ENCODE results near the gene MAP3K14. TPM values are rescaled to one million over a fixed set of nuclear protein-coding genes. Genes with fewer than 3 reads are reported as not detected.

Gene MAP3K14
- total and polyA plus RNA-seq, 10 of the 15 experiments (the other 5 are each of a cell fraction or from before 2014, with no cell fraction given): 2.1 to 33.3 (median 19.7) TPM

- no peak for TF ChIP-seq ZBTB40 (IDR thresholded peaks at IDR 0.05; ENCODE audit: borderline replicate concordance)
- peak; percentile 92 to 97 (median 94) for TF ChIP-seq CTCF (IDR thresholded peaks at IDR 0.05 in 2 of 3, conservative IDR thresholded peaks at IDR 0.05 in 1 of 3; ENCODE audit: control insufficient read depth in 2 of 3, extremely low read depth in 1 of 3, insufficient read depth in 1 of 3, low read depth in 3 of 3, low read length in 3 of 3)
- no peak for TF ChIP-seq TCF3 (IDR thresholded peaks at IDR 0.05; ENCODE audit: borderline replicate concordance, insufficient read depth, low read depth, low read length)
- no peak for TF ChIP-seq NR2C2 (IDR thresholded peaks at IDR 0.05; ENCODE audit: borderline replicate concordance, control insufficient read depth, insufficient read length, low read depth)
- no peak for TF ChIP-seq HDGF (IDR thresholded peaks at IDR 0.05)
- 0 out of 2 replicates have a peak, but pooled peaks have one; percentile 25 for TF ChIP-seq IKZF1 (conservative IDR thresholded peaks at IDR 0.05)
- peak in 1 of 2 experiments; percentile 21; a peak in 1 of 4 replicates for TF ChIP-seq IKZF2 (IDR thresholded peaks at IDR 0.05)
- no peak for TF ChIP-seq MYC (IDR thresholded peaks at IDR 0.05; ENCODE audit: insufficient read depth, insufficient read length, insufficient replicate concordance, low read length, severe bottlenecking)
- peak; percentile 29; the same call in 1 of the 2 replicates for TF ChIP-seq RELB (IDR thresholded peaks at IDR 0.05; ENCODE audit: low read depth)
- TF ChIP-seq RELA (IDR thresholded peaks at IDR 0.05; ENCODE audit: borderline replicate concordance, partially characterized antibody): peak; percentile 53
- 0 out of 2 replicates have a peak, but pooled peaks have one; percentile 40 for TF ChIP-seq RB1 (IDR thresholded peaks at IDR 0.05; ENCODE audit: borderline replicate concordance)
Measured at GRCh38 chr17:45218895-45219661, 97.7 kb downstream of the MAP3K14 start (continued).

Other genes with a start within 250 kb of the MAP3K14 start
Only the 7 nearest of the 8 such genes appear.
- gene ACBD4, start 181.3 kb downstream of the MAP3K14 start, total RNA-seq (2014; rRNA removed): 8.1 and 10.2 TPM in 2 replicates
- 5.4 and 5.7 TPM in 2 replicates for gene ACBD4, start 181.3 kb downstream of the MAP3K14 start, total RNA-seq (2014; rRNA removed; fragmentation: Illumina TruSeq; extraction: Trizol)
- 10.0 and 10.1 TPM in 2 replicates for gene ACBD4, start 181.3 kb downstream of the MAP3K14 start, total RNA-seq (2021)
- 4.4 and 6.5 TPM in 2 replicates for gene ACBD4, start 181.3 kb downstream of the MAP3K14 start, polyA plus RNA-seq (2011; rRNA removed)
- gene ACBD4, start 181.3 kb downstream of the MAP3K14 start, polyA plus RNA-seq (2014; fragmentation: Illumina TruSeq; extraction: Trizol): 4.5 and 5.7 TPM in 2 replicates
- under 1 TPM; 0.20 to 0.27 TPM for gene ACBD4, start 181.3 kb downstream of the MAP3K14 start, polyA plus RNA-seq (2014; fragmentation: Nextera tagmentation; extraction: Ambion mirVana)
- 13.8 and 17.6 TPM in 2 replicates for gene ACBD4, start 181.3 kb downstream of the MAP3K14 start, polyA plus RNA-seq (2014; rRNA removed)
- 1 to 10 TPM; 7.2 to 9.9 TPM for gene ACBD4, start 181.3 kb downstream of the MAP3K14 start, polyA plus RNA-seq (2016; fragmentation: Nextera tagmentation; extraction: Ambion mirVana)
- 12.2 and 13.4 TPM in 2 replicates for gene HEXIM1, start 168.5 kb downstream of the MAP3K14 start, total RNA-seq (2014; rRNA removed)
- gene HEXIM1, start 168.5 kb downstream of the MAP3K14 start, total RNA-seq (2014; rRNA removed; fragmentation: Illumina TruSeq; extraction: Trizol): 4.4 and 4.7 TPM in 2 replicates
- gene HEXIM1, start 168.5 kb downstream of the MAP3K14 start, total RNA-seq (2021): 23.9 and 24.1 TPM in 2 replicates
- gene HEXIM1, start 168.5 kb downstream of the MAP3K14 start, polyA plus RNA-seq (2011; rRNA removed): 7.3 and 8.8 TPM in 2 replicates
- gene HEXIM1, start 168.5 kb downstream of the MAP3K14 start, polyA plus RNA-seq (2014; fragmentation: Illumina TruSeq; extraction: Trizol): 9.9 and 16.0 TPM in 2 replicates
- 1 to 10 TPM; 1.9 to 2.1 TPM for gene HEXIM1, start 168.5 kb downstream of the MAP3K14 start, polyA plus RNA-seq (2014; fragmentation: Nextera tagmentation; extraction: Ambion mirVana)
- 17.2 and 19.4 TPM in 2 replicates for gene HEXIM1, start 168.5 kb downstream of the MAP3K14 start, polyA plus RNA-seq (2014; rRNA removed)
- gene HEXIM1, start 168.5 kb downstream of the MAP3K14 start, polyA plus RNA-seq (2016; fragmentation: Nextera tagmentation; extraction: Ambion mirVana): 1 to 10 TPM; 8.3 to 9.3 TPM
- gene HEXIM2, start 155.1 kb downstream of the MAP3K14 start, total RNA-seq (2014; rRNA removed): 8.3 and 8.7 TPM in 2 replicates
- 4.8 and 5.1 TPM in 2 replicates for gene HEXIM2, start 155.1 kb downstream of the MAP3K14 start, total RNA-seq (2014; rRNA removed; fragmentation: Illumina TruSeq; extraction: Trizol)
- 7.6 and 9.7 TPM in 2 replicates for gene HEXIM2, start 155.1 kb downstream of the MAP3K14 start, total RNA-seq (2021)
- 4.3 and 5.8 TPM in 2 replicates for gene HEXIM2, start 155.1 kb downstream of the MAP3K14 start, polyA plus RNA-seq (2011; rRNA removed)
- gene HEXIM2, start 155.1 kb downstream of the MAP3K14 start, polyA plus RNA-seq (2014; fragmentation: Illumina TruSeq; extraction: Trizol): 0.87 and 4.9 TPM in 2 replicates
- gene HEXIM2, start 155.1 kb downstream of the MAP3K14 start, polyA plus RNA-seq (2014; fragmentation: Nextera tagmentation; extraction: Ambion mirVana): under 1 TPM; 0.10 to 0.22 TPM
- 7.1 and 12.5 TPM in 2 replicates for gene HEXIM2, start 155.1 kb downstream of the MAP3K14 start, polyA plus RNA-seq (2014; rRNA removed)
- 10 to 100 TPM in 1 of 2 experiments, 1 to 10 TPM in 1; 9.7 to 10.3 TPM for gene HEXIM2, start 155.1 kb downstream of the MAP3K14 start, polyA plus RNA-seq (2016; fragmentation: Nextera tagmentation; extraction: Ambion mirVana)
- gene FMNL1, start 95.1 kb downstream of the MAP3K14 start, total RNA-seq (2014; rRNA removed): 19.2 and 22.6 TPM in 2 replicates
- 17.0 and 18.5 TPM in 2 replicates for gene FMNL1, start 95.1 kb downstream of the MAP3K14 start, total RNA-seq (2014; rRNA removed; fragmentation: Illumina TruSeq; extraction: Trizol)
- gene FMNL1, start 95.1 kb downstream of the MAP3K14 start, total RNA-seq (2021): 99.2 and 108 TPM in 2 replicates
- 7.7 and 11.5 TPM in 2 replicates for gene FMNL1, start 95.1 kb downstream of the MAP3K14 start, polyA plus RNA-seq (2011; rRNA removed)
- 18.4 and 53.7 TPM in 2 replicates for gene FMNL1, start 95.1 kb downstream of the MAP3K14 start, polyA plus RNA-seq (2014; fragmentation: Illumina TruSeq; extraction: Trizol)
- gene FMNL1, start 95.1 kb downstream of the MAP3K14 start, polyA plus RNA-seq (2014; fragmentation: Nextera tagmentation; extraction: Ambion mirVana): 1 to 10 TPM; 3.3 to 3.5 TPM
- 52.2 and 65.7 TPM in 2 replicates for gene FMNL1, start 95.1 kb downstream of the MAP3K14 start, polyA plus RNA-seq (2014; rRNA removed)
- gene FMNL1, start 95.1 kb downstream of the MAP3K14 start, polyA plus RNA-seq (2016; fragmentation: Nextera tagmentation; extraction: Ambion mirVana): 10 to 100 TPM; 11.7 to 20.5 TPM
- gene SPATA32, start 54.9 kb downstream of the MAP3K14 start, total RNA-seq (2014; rRNA removed): 0.11 TPM in 1 of 2 replicates, not detected in the other
- not detected in 2 replicates for gene SPATA32, start 54.9 kb downstream of the MAP3K14 start, total RNA-seq (2014; rRNA removed; fragmentation: Illumina TruSeq; extraction: Trizol)
- 0.13 and 0.21 TPM in 2 replicates for gene SPATA32, start 54.9 kb downstream of the MAP3K14 start, total RNA-seq (2021)
- 0.03 TPM in 1 of 2 replicates, not detected in the other for gene SPATA32, start 54.9 kb downstream of the MAP3K14 start, polyA plus RNA-seq (2011; rRNA removed)
- not detected in 2 replicates for gene SPATA32, start 54.9 kb downstream of the MAP3K14 start, polyA plus RNA-seq (2014; fragmentation: Illumina TruSeq; extraction: Trizol)
- gene SPATA32, start 54.9 kb downstream of the MAP3K14 start, polyA plus RNA-seq (2014; fragmentation: Nextera tagmentation; extraction: Ambion mirVana): under 1 TPM; 0.11 to 0.13 TPM
- gene SPATA32, start 54.9 kb downstream of the MAP3K14 start, polyA plus RNA-seq (2014; rRNA removed): 0.06 TPM in 1 of 2 replicates, not detected in the other
- gene SPATA32, start 54.9 kb downstream of the MAP3K14 start, polyA plus RNA-seq (2016; fragmentation: Nextera tagmentation; extraction: Ambion mirVana): under 1 TPM in 1 of 2 experiments, not detected in 1; 0.35 TPM
- 28.7 and 30.3 TPM in 2 replicates for gene ARHGAP27, start 115.8 kb upstream of the MAP3K14 start, total RNA-seq (2014; rRNA removed)
- 14.1 and 14.6 TPM in 2 replicates for gene ARHGAP27, start 115.8 kb upstream of the MAP3K14 start, total RNA-seq (2014; rRNA removed; fragmentation: Illumina TruSeq; extraction: Trizol)
- gene ARHGAP27, start 115.8 kb upstream of the MAP3K14 start, total RNA-seq (2021): 33.1 and 45.7 TPM in 2 replicates
- 9.2 and 16.0 TPM in 2 replicates for gene ARHGAP27, start 115.8 kb upstream of the MAP3K14 start, polyA plus RNA-seq (2011; rRNA removed)
- gene ARHGAP27, start 115.8 kb upstream of the MAP3K14 start, polyA plus RNA-seq (2014; fragmentation: Illumina TruSeq; extraction: Trizol): 8.3 and 16.1 TPM in 2 replicates
- 1 to 10 TPM in 1 of 2 experiments, under 1 TPM in 1; 0.64 to 1.1 TPM for gene ARHGAP27, start 115.8 kb upstream of the MAP3K14 start, polyA plus RNA-seq (2014; fragmentation: Nextera tagmentation; extraction: Ambion mirVana)
- 41.3 and 43.8 TPM in 2 replicates for gene ARHGAP27, start 115.8 kb upstream of the MAP3K14 start, polyA plus RNA-seq (2014; rRNA removed)
- gene ARHGAP27, start 115.8 kb upstream of the MAP3K14 start, polyA plus RNA-seq (2016; fragmentation: Nextera tagmentation; extraction: Ambion mirVana): 10 to 100 TPM; 19.2 to 19.3 TPM
- 7.0 and 8.5 TPM in 2 replicates for gene PLEKHM1, start 173.7 kb upstream of the MAP3K14 start, total RNA-seq (2014; rRNA removed)
- gene PLEKHM1, start 173.7 kb upstream of the MAP3K14 start, total RNA-seq (2014; rRNA removed; fragmentation: Illumina TruSeq; extraction: Trizol): 6.7 and 8.0 TPM in 2 replicates
- gene PLEKHM1, start 173.7 kb upstream of the MAP3K14 start, total RNA-seq (2021): 24.6 and 27.8 TPM in 2 replicates
- 6.3 and 10.8 TPM in 2 replicates for gene PLEKHM1, start 173.7 kb upstream of the MAP3K14 start, polyA plus RNA-seq (2011; rRNA removed)
- 4.6 and 9.0 TPM in 2 replicates for gene PLEKHM1, start 173.7 kb upstream of the MAP3K14 start, polyA plus RNA-seq (2014; fragmentation: Illumina TruSeq; extraction: Trizol)
- gene PLEKHM1, start 173.7 kb upstream of the MAP3K14 start, polyA plus RNA-seq (2014; fragmentation: Nextera tagmentation; extraction: Ambion mirVana): under 1 TPM; 0.21 to 0.40 TPM
- 9.8 and 12.2 TPM in 2 replicates for gene PLEKHM1, start 173.7 kb upstream of the MAP3K14 start, polyA plus RNA-seq (2014; rRNA removed)
- 10 to 100 TPM; 11.0 to 11.1 TPM for gene PLEKHM1, start 173.7 kb upstream of the MAP3K14 start, polyA plus RNA-seq (2016; fragmentation: Nextera tagmentation; extraction: Ambion mirVana)

Data from GM12878 (cell line).